ENCODE data around the gene GAB4.
"Not testable (repeated sequence)": the region's sequence is repeated elsewhere in the genome, so short reads cannot be mapped to it uniquely, and the experiment has no call there.

GAB4 gene

GRCh38 chr22:16956290-16956689, 51.7 kb downstream of the GAB4 start:
- DNase-seq = no peak

- DNase-seq = no peak
Measured at GRCh38 chr22:16955678-16956210, 52.3 kb downstream of the GAB4 start.

DNA sequence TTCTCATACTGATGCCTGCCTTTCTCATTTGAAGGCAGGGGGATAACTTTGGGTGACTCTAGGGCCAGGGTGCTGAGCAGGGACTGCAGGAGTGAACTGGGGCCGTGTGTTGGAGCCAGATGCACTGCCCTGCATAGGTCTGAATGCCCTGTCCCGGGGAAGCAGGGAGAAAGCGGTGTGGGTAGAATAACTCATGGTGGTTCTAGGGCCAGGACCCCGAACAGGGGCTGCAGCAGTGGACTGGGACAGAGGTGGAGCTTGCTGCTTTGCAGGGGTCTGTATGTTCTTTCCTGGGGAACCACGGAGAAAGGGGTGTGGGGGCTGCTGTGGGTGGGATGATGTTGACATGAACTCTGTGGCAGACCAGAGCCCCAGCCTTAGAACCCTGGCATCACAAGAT, 52.9 kb downstream of the GAB4 start:
- DNase-seq = no peak

DNA sequence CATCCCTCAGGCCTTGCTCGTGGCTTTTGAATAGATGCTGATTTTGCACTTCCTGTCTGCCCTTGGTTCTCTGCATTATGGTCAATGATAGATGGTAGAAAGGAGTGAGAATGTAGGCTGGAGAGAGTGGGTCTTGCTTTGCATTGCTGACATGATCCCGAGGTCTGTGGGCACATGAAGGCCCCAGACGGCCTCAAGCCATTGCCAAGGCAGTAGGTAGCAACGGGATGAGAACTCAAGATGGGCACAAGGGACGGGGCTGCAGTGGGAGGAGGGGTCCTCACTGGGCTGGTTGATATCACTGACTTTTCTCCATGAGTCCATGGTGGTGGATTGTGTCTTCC, 54.0 kb downstream of the GAB4 start:
- DNase-seq = no peak

GRCh38 chr22:16953206-16954059, 54.6 kb downstream of the GAB4 start:
- no peak for DNase-seq

GRCh38 chr22:16949561-16949960, 58.5 kb downstream of the GAB4 start:
- DNase-seq = no peak

GRCh38 chr22:16937811-16938210, 70.2 kb downstream of the GAB4 start:
- no peak for DNase-seq

DNA sequence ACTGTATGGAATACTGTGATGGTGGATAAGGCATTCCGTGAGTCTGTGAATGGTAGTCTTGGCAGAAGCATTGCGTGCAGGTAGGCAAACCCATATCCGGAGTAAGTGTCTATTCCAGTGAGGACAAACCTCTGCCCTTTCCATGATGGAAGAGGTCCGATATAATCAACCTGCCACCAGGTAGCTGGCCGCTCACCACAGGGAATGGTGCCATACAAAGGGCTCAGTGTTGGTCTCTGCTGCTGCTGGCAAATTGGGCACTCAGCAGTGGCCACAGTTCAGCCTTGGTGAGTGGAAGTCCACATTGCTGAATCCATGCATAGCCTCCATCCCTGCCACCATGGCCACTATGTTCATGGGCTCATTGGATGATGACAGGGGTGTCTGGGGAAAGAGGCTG, 70.8 kb downstream of the GAB4 start:
- DNase-seq = not testable (repeated sequence)

GRCh38 chr22:16936625-16937024, 71.4 kb downstream of the GAB4 start:
- DNase-seq = no peak

DNA sequence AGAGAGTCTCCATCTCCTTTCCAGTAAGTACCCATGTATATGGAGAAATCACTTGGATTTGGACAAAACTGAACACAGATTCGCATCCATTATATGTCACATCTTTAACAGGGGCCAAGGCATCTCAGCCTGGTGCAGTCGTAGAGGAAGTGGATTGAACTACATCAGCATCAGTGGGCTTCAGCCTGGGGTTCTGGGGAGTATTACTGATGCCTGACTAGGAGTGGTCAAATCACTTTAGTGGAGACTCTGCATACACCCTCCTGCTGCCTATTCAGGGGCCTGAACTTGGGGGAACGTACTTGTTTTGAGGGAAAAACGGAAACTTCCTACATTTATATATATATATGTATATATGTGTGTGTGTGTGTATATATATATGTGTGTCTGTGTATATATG, 72.8 kb downstream of the GAB4 start:
- no peak for DNase-seq

DNA sequence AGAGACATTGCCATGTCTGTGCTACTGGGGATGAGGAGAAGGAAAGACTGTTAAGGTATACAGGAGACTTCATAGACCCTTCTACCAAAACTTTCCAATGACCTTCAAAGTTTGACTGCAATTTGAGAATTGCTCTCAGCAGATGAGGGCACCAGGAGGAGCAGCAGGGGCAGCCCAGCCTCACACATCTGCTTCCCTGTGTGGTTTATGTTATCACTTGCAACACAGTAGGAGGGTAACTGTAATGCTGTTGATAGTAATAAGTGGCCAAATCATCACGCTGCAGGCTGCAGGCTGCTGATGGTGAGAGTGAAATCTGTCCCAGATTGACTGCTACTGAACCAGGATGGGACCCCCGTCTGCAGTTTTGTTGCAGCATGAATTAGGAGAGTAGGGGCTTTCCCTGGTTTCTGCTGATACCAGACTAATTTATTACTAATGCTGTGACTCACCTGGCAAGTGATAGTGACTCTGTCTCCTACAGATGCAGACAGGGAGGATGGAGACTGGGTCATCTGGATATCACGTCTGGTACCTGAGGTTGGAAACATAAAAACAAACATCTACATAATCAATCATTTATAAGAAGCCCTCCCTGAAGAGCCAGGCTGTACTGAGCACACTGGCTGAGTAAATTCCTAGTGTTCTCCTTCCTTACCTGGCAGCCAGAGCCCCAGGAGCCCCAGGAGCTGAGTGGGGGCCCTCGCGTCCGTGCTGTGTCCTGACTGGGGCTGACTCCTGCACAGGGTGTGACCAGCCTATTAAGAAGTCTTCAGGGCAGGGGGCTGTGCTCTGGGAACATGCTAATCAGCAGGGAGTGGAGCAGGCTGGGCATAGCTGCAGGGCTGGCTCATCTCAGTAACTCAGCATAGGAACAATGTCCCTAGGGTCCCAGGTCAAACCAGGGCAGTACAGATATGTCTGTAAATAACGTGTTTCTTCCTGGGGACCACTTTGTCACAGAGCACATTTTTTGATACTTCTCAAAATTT, 74.4 kb downstream of the GAB4 start:
- no peak for DNase-seq

DNA sequence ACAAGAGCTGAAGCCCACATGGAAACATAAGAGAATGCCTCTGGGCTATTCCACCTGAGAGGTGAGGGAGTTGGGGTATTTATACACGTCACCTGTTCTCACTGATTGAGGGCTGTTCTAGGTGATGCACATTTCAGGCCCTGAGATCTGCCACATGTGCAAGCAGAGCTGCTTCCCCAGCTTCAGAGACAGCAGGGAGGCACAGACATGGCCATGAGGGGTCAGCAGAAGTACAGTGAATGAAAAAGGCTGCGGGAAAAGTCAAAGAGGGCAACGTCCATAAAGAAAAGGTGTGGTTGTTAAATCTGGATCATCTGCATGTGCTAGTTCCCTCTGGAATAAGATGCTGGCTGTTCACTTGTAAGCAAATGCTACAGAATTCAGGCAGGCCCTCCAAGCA, 75.4 kb downstream of the GAB4 start:
- no peak for DNase-seq

DNA sequence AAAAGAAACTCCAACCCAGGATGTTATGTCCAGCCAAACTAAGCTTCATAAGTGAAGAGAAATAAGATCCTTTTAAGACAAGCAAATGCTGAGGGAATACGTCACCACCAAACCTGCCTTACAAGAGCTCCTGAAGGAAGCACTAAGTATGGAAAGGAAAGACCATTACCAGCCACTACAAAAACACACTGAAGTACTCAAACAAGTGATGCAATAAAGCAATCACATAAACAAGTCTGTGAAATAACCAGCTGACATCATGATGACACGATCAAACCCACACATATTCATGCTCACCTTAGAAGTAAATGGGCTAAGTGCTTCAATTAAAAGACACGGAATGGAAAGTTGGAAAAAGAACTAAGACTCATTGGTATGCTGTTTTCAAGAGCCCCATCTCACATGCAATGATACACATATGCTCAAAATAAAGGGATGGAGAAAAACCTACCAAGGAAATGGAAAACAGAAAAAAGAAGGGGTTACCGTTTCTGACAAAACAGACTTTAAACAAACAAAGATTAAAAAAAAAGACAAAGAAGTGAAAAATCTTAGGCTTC, 82.5 kb downstream of the GAB4 start:
- no peak for DNase-seq

- no peak for DNase-seq
Measured at GRCh38 chr22:16922706-16923105, 85.3 kb downstream of the GAB4 start.

GRCh38 chr22:16922076-16922475, 85.9 kb downstream of the GAB4 start:
- no peak for DNase-seq

DNA sequence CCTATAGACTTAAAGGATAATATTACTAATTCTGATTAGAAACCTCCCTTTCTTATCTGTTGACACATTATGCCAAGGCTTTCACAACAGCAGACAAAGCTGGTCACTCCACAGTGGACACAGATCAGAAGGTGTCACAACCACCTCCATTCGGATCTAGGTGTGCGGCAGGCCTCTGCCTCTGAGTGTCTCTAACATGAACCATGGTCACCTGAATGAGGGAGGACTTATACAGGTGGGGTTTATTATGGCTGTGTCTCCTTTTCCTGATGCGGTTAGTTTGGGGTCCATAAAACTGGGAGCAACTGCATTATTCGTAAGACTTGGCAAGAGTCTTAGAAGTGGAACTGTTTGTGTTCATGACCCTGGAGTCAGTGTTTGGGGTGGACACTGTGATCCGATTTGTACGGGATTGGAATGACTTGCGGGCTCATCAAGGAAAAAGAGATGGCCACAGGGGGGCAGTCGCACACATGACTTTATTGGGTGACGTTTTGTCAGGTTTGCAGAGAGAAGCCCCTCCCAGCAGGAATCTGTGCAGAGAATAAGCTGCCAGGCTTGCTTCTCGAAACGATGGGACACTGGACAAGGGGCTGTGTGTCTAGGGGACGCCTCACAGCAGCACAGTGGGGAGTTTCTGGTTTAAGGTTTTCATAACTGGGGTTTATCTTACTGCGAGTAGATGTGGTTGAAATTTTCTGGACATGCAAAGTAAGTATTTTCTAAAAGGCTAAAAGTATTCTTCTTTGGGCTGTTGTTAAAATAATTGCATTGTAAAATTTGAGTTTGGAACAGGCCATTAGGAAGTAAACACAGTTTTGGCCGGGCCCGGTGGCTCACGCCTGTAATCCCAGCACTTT, 90.6 kb downstream of the GAB4 start:
- DNase-seq = peak; percentile 8 to 18 (median 11)

GRCh38 chr22:16915701-16916100, 92.3 kb downstream of the GAB4 start:
- DNase-seq = no peak

DNA sequence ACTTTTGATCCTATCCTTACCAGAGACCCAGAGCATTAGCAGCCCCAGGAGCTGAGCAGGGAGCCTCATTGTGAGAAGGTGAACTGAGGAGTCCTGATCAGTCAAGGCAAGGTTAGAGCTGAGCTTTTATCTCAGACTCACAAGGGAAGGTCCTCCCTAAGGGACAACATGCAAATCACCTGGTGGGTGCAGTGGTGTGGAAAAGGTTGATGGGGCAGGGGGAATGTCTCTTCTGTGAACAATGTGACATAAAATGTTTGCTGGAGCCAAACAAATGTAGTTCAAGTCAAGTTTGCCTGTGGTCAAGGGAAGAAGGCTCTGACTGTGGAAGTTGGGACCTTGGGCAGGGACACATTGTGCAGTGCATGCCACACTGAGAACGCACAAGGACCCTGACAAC, 93.1 kb downstream of the GAB4 start:
- not testable (repeated sequence) for DNase-seq

GRCh38 chr22:16914006-16914405, 94.0 kb downstream of the GAB4 start:
- no peak for DNase-seq

DNA sequence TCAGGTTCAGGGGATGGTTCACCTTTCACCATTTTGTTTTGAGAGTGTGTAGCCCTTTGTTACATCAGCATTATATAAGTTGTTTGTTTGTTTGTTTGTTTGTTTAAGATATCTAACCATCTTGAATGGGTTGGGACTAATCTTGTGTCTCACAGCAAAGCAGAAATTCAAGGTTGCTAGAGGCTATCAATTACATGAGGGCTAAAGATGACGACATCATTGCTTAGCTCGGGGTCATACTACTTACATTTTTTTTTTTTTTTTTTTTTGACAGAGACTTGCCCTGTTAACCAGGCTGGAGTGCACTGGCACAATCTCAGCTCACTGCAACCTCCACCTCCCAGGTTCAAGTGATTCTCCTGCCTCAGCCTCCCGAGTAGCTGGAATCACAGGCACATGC, 95.7 kb downstream of the GAB4 start:
- no peak for DNase-seq

All from activated naive CD4-positive, alpha-beta T cell (primary cell).